ENCODE measurements around the gene ISM2. TPM values are rescaled to one million over a fixed set of nuclear protein-coding genes. Genes with fewer than 3 reads are reported as not detected.

Gene ISM2
- total and polyA plus RNA-seq, 5 donors: not detected

DNA sequence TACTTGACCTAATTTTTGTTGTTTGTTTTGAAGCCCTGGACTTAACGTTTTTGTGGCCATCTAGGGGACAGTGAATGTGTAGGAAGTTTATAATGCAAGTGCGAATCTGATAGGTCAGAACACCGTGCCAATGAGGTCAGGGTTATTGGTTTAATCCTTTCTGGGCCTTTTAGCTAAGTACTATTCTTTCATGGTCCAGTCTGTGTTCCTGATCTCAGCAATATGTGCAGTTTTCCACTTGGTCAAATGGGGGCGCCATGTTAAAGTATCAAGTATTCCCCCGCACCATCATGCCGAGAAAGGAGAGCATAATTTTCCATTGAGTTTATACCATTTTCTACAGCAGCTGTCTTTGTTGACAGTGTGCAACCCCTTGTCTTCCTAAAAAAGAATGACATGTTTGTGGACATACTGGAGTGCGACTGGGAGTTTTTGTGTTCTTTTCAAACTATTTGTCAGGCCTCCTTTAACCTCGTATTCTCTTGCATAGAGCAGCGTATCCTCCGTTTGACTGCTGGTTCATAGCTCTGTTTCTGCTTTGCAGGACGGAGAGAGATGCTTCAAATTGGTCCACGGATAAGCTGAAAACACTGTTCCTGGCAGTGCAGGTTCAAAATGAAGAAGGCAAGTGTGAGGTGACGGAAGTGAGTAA lies 39.4 kb downstream of the ISM2 start:
- WGBS: 38% methylated on average over 13 of the region's 13 CpGs
- ATAC-seq (no peak), DNase-seq (peak in 1 of 3 donors; percentile 41)
- peak overlapping the region; percentile 82 for H3K4me3 ChIP-seq (ENCODE audit: low read length)
- no peak overlapping the region for H3K27ac ChIP-seq (ENCODE audit: low read length)
- no peaks in the 10 kb centered on the region for H3K9me3 ChIP-seq (ENCODE audit: control insufficient read depth, low read length)
- no peaks in the 10 kb centered on the region for H3K27me3 ChIP-seq (ENCODE audit: control insufficient read depth, insufficient read depth)
- intact Hi-C loops (cut with DNase I): loop anchor here in 2 of 4 donors (5.0 to 10.0 kb wide), 2 partner anchors 86 to 137 kb away; partner anchors contain the start of genes GSTZ1 (in 1 of the 2) and POMT2 (in 1 of the 2)
- H3K4me1 ChIP-seq (ENCODE audit: control insufficient read depth, insufficient read depth, low read length): no peaks in the 10 kb centered on the region

DNA sequence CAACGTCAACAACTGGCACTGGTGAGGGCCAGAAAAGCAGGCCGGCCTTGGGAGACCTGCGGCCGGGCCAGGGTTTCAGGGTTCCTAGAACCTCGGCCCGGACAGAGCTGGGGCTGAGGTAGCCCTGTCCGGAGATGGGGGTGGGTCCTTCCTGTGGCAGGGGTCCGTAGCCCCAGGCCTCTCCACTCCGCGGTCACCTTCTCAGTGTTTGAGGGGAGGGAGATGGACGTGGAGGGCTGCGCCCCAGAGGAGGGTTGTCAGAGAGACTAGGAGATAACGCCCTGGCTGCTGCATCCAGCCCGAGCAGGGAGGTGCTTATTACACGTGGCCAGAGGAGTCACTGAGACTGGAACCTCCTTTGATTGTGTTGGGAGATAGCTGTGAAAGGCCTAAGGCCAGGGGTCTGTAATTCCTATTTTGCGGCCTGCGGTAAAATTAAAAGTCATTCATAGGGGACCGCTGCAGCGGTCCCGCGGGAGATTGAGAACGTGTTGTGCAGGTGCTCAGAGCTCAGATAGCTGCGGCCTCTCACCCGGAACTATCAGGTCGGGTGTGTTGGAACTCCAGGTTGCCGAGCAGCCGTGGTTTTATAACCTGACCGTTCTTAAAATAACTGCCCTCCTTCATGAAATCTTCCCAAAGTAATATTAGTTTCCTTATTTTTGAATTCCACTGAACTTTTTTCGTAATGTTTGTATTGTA lies 40.2 kb downstream of the ISM2 start:
- no peaks in the 10 kb centered on the region for H3K27me3 ChIP-seq (ENCODE audit: control insufficient read depth, insufficient read depth)
- H3K4me1 ChIP-seq (ENCODE audit: control insufficient read depth, insufficient read depth, low read length): no peaks in the 10 kb centered on the region
- H3K9me3 ChIP-seq (ENCODE audit: control insufficient read depth, low read length): no peaks in the 10 kb centered on the region
- peak in 1 of 3 donors; percentile 26 for DNase-seq
- peak; percentile 5 to 56 for ATAC-seq
- H3K27ac ChIP-seq (ENCODE audit: low read length): peak overlapping the region; percentile 95
- H3K4me3 ChIP-seq (ENCODE audit: low read length): peak overlapping the region; percentile 82
- WGBS: under 1% methylated on average over 29 of the region's 29 CpGs
- intact Hi-C loops (cut with DNase I): loop anchor here in 2 of 4 donors (5.0 to 10.0 kb wide), 2 partner anchors 86 to 136 kb away; partner anchors contain the start of genes GSTZ1 (in 1 of the 2) and POMT2 (in 1 of the 2)

DNA sequence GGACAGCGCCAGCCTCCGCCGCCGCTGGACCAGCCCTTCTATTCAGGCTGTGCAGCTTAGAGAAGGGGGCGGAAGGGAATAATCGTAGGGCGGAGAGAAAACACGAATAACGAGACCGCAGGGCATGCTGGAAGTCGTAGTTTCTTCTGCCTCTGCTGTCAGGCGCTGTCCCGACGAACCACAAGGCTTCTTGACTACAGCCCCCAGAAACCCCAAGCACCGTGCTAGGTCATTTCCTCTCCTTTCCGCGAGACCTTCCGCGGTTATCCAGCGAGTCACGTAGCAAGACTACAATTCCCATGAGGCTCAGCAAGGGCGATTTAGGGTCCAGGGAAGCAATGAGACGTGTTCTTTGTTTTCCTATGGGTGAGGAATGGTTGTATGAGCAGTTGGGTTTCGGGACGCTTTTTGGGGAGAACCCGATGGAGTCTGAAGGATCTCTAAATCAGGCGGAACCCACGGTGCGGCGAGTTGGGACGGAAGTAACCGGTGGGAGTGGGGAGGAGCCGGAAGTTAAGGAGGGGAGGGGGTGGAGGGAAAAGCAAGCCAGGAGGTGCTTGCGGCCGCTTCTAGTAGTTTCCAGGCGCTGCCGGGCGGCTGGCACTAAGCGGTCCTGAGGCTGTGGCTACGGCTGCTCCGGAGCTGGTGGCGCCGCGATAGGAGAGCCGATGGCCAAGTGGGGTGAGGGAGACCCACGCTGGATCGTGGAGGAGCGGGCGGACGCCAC lies 40.9 kb downstream of the ISM2 start, which contains the start of the genes AHSA1 and VIPAS39:
Gene AHSA1, plus strand, starts transcription at position 572 of the 727 bp plus-strand sequence. Its CDS starts 97 bp downstream, at position 669.
Gene VIPAS39, minus strand, starts transcription at position 80 of the 727 bp plus-strand sequence. CDS start 3,499 bp downstream, outside the sequence.
- ATAC-seq (peak; percentile 99), DNase-seq (peak; percentile 95 to 97 (median 95))
- intact Hi-C loops (cut with DNase I): loop anchor here in 2 of 4 donors (5.0 to 10.0 kb wide), 2 partner anchors 87 to 135 kb away; partner anchors contain the start of genes GSTZ1 (in 1 of the 2) and POMT2 (in 1 of the 2)
- Histone ChIP-seq H3K9me3 (ENCODE audit: control insufficient read depth, low read length) (no peaks in the 10 kb centered on the region), H3K27ac (ENCODE audit: low read length) (peak within 1 kb of the TSS; percentile 95), H3K27me3 (ENCODE audit: control insufficient read depth, insufficient read depth) (no peaks in the 10 kb centered on the region), H3K4me3 (ENCODE audit: low read length) (peak within 1 kb of the TSS; percentile 82), H3K4me1 (ENCODE audit: control insufficient read depth, insufficient read depth, low read length) (no peaks in the 10 kb centered on the region)
- under 1% methylated on average over 50 of the region's 50 CpGs for WGBS

DNA sequence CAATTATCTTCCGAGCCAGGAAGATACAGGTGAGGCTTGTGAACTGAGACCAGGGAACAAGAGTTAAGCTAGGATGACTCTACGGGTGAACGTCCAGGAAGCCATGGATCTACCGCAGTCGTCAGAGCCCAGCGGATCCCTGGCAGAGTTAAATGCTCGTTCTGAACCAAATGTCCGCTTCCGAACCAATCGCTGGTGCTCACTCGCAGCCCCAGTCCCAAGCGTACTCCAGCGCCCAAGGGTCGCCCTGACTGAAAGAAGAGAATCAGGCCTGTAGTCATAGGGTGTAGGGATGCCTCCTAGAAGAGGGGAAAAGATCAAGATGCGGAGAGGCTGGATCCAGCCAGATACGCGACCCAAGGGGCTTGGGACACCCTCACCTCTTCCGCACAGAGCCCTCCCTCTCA lies 41.5 kb downstream of the ISM2 start:
- H3K4me3 ChIP-seq (ENCODE audit: low read length): peak overlapping the region; percentile 82
- ATAC-seq (no peak), DNase-seq (no peak)
- H3K27me3 ChIP-seq (ENCODE audit: control insufficient read depth, insufficient read depth): no peaks in the 10 kb centered on the region
- H3K27ac ChIP-seq (ENCODE audit: low read length): peak overlapping the region; percentile 32
- under 1% methylated on average over 18 of the region's 18 CpGs for WGBS
- H3K4me1 ChIP-seq (ENCODE audit: control insufficient read depth, insufficient read depth, low read length): no peaks in the 10 kb centered on the region
- no peaks in the 10 kb centered on the region for H3K9me3 ChIP-seq (ENCODE audit: control insufficient read depth, low read length)
- intact Hi-C loops (cut with DNase I): loop anchor here in 2 of 4 donors (5.0 to 10.0 kb wide), 2 partner anchors 88 to 135 kb away; partner anchors contain the start of genes GSTZ1 (in 1 of the 2) and POMT2 (in 1 of the 2)

DNA sequence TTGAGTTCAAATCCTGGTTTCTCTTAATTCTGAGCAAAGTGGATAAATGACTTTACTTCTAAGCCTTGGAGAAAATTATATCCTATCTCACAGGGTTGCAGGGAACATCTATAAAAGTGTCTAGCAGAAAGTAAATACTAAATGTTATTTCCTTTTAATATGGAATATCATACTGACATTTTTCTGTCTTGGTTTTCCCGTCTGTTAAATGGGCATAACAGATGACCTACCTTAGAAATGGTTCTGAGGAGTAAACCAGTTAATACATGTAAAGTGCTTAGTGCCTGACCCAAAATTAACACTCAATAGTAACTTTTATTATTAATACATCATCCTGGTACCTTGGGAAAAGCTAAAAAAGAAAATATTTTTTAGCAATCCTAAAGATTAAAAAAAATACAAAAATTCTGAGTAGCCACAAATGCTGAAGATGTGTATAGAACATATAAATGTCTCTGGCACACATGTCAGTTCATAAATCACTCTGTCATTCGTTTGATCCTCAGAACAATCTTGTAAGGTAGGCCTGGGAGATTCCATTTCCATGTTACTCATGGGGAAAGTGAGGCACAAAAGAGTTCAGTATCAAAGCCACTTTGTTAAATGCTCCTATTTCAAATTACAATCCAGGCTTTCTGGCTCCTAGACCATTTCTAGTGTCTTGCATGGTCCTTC lies 42.5 kb downstream of the ISM2 start:
- H3K4me3 ChIP-seq (ENCODE audit: low read length): no peak overlapping the region
- H3K27ac ChIP-seq (ENCODE audit: low read length): no peak overlapping the region
- no peaks in the 10 kb centered on the region for H3K9me3 ChIP-seq (ENCODE audit: control insufficient read depth, low read length)
- intact Hi-C loops (cut with DNase I): loop anchor here in 2 of 4 donors (5.0 to 10.0 kb wide), 2 partner anchors 89 to 134 kb away; partner anchors contain the start of genes GSTZ1 (in 1 of the 2) and POMT2 (in 1 of the 2)
- H3K27me3 ChIP-seq (ENCODE audit: control insufficient read depth, insufficient read depth): no peaks in the 10 kb centered on the region
- DNase-seq: no peak
- 86% methylated on average over 2 of the region's 2 CpGs for WGBS
- no peaks in the 10 kb centered on the region for H3K4me1 ChIP-seq (ENCODE audit: control insufficient read depth, insufficient read depth, low read length)
- ATAC-seq: no peak

DNA sequence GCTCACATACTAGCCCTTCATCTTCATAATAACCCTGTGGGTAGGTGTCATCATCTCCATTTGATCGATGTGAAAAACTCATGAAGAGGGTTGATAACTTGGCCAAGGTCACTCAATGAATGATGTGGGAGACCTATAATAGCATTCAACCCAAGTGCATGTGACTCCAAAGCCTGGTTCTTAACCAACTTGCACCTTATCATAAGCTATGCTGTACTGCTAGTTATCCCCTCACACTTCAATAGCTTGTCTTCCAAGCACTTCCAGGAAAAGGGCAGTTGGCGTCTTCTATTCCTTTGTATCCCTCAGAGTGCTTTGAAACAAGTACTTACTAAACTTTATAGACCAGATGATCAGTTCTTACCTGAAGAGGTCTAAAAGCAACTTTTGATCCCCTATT lies 56.4 kb downstream of the ISM2 start:
- H3K4me1 ChIP-seq (ENCODE audit: control insufficient read depth, insufficient read depth, low read length): no peaks in the 10 kb centered on the region
- intact Hi-C loops (cut with DNase I): no loop called here
- H3K9me3 ChIP-seq (ENCODE audit: control insufficient read depth, low read length): no peaks in the 10 kb centered on the region
- ATAC-seq: no peak
- 73% methylated on average over 2 of the region's 2 CpGs for WGBS
- no peak overlapping the region for H3K4me3 ChIP-seq (ENCODE audit: low read length)
- no peak overlapping the region for H3K27ac ChIP-seq (ENCODE audit: low read length)
- H3K27me3 ChIP-seq (ENCODE audit: control insufficient read depth, insufficient read depth): no peaks in the 10 kb centered on the region
- DNase-seq: no peak

DNA sequence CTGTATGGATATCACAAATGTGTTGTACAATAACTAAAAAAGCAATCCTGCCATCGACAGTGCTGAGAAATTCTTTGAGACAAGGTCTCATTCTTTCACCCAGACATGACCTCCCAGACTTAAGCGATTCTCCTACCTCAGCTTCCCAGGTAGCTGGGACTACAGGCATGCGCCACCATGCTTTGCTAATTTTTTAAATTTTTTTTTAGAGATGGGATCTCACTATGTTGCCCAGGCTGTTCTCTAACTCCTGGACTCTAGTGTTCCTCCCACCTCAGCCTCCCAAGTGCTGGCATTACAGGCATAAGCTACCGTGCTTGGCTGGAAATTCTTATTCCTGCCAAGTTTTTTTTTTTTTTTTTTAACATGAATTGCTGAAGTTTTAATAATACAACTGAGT lies 58.8 kb downstream of the ISM2 start:
- H3K4me3 ChIP-seq (ENCODE audit: low read length): no peak overlapping the region
- 92% methylated on average over 4 of the region's 4 CpGs for WGBS
- intact Hi-C loops (cut with DNase I): no loop called here
- H3K9me3 ChIP-seq (ENCODE audit: control insufficient read depth, low read length): no peaks in the 10 kb centered on the region
- no peaks in the 10 kb centered on the region for H3K27me3 ChIP-seq (ENCODE audit: control insufficient read depth, insufficient read depth)
- no peak for ATAC-seq
- H3K4me1 ChIP-seq (ENCODE audit: control insufficient read depth, insufficient read depth, low read length): no peaks in the 10 kb centered on the region
- DNase-seq: no peak
- no peak overlapping the region for H3K27ac ChIP-seq (ENCODE audit: low read length)

DNA sequence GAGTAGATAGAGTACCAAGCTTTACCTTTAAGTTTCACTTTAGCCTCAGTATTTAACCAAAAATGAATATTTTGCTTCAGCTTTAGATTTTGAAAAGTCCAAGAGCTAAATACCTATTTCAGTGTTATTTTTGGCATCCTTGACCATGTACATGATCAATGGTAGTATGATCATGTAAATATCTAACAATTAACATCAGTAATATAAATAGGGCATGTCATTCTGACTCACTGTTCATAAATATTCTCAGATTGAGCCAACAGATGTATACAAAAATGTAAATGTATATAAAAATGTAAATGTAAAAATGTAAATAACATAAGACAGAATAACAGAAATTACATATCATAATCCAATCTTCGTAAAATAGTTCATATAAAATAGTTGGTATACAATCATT lies 60.0 kb downstream of the ISM2 start:
- ATAC-seq: no peak
- no peak for DNase-seq
- H3K4me1 ChIP-seq (ENCODE audit: control insufficient read depth, insufficient read depth, low read length): no peaks in the 10 kb centered on the region
- no peak overlapping the region for H3K4me3 ChIP-seq (ENCODE audit: low read length)
- intact Hi-C loops (cut with DNase I): no loop called here
- H3K27ac ChIP-seq (ENCODE audit: low read length): no peak overlapping the region
- H3K27me3 ChIP-seq (ENCODE audit: control insufficient read depth, insufficient read depth): no peaks in the 10 kb centered on the region
- no peaks in the 10 kb centered on the region for H3K9me3 ChIP-seq (ENCODE audit: control insufficient read depth, low read length)
- 99% methylated on average over 1 of the region's 1 CpG for WGBS

DNA sequence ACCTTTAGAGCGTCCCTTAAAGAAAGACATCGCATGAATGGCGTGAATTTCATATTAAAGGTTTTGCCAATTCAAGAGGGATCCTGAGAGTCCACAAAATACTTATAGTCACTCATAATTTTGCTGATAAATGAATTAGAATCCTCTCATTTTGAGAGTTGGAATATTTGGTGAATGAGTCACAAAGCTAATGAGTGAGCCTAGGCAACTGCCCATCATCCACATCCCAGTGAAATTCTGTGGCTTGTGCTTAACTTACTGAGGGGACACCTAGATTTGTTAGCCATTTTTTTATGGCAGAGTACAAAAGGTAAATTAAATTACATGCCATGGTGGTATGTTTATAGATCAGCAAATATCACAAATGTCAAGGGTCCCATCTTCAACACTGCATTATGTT lies 62.6 kb downstream of the ISM2 start:
- intact Hi-C loops (cut with DNase I): no loop called here
- no peak for DNase-seq
- no peak for ATAC-seq
- WGBS: 97% methylated on average over 3 of the region's 3 CpGs
- no peaks in the 10 kb centered on the region for H3K27me3 ChIP-seq (ENCODE audit: control insufficient read depth, insufficient read depth)
- H3K4me1 ChIP-seq (ENCODE audit: control insufficient read depth, insufficient read depth, low read length): no peaks in the 10 kb centered on the region
- no peak overlapping the region for H3K27ac ChIP-seq (ENCODE audit: low read length)
- H3K9me3 ChIP-seq (ENCODE audit: control insufficient read depth, low read length): no peaks in the 10 kb centered on the region
- no peak overlapping the region for H3K4me3 ChIP-seq (ENCODE audit: low read length)

DNA sequence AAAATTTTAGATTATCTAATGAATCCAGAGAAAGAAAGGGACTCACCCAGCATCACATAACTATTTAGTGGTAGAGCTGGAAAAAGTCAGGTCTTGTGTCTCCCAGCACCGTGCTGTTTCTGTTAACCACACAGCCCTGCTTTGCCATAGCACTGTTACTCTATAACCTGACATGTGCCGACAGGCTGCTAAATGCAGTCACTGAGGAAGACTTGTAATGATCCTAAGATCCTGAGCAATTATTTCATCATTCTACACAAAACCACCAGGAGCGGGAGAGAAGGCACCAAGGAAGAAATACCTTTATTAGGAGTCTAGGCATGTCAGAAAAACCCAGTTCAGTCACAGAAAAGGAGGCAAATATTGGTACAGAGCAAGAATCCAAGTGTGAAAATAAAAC lies 72.2 kb downstream of the ISM2 start:
- Histone ChIP-seq H3K27me3 (ENCODE audit: control insufficient read depth, insufficient read depth) (no peaks in the 10 kb centered on the region), H3K27ac (ENCODE audit: low read length) (no peak overlapping the region), H3K4me1 (ENCODE audit: control insufficient read depth, insufficient read depth, low read length) (no peaks in the 10 kb centered on the region), H3K9me3 (ENCODE audit: control insufficient read depth, low read length) (no peaks in the 10 kb centered on the region), H3K4me3 (ENCODE audit: low read length) (no peak overlapping the region)
- 96% methylated on average over 3 of the region's 3 CpGs for WGBS
- DNase-seq: no peak
- intact Hi-C loops (cut with DNase I): no loop called here
- ATAC-seq: no peak
